ENCODE data around the gene ORM1.
"Not testable (repeated sequence)": the region's sequence is repeated elsewhere in the genome, so short reads cannot be mapped to it uniquely, and the experiment has no call there.

Gene ORM1

DNA sequence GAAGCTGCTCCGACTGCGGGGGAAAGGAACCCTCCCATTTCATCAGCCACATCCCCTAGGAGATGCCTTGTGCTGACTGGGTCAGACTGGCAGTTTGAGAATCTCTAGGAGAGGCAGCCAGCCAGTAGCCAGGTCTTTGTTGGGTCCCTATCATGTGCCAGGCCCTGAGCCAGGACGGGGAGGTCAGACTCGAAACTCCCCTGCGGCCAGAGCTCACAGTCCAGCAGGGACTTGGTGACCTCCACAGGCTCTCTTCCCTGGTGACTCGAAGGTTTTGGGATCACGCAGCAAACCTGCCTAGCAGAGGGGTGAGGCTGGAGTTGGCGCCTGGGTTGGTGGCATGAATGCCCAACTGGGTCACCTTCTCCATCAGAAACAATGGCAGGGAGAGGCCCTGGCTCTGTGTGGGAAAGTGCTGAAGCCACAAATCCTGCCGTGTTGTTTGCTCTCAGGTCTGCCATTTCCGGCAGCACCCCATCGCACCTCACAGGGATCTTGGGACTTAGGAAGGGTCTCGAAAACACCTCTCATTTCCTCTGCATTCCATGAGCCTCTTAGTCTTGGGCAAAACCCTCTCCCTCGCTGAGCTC is 14.4 kb upstream of the ORM1 start:
- DNase-seq = no peak

DNA sequence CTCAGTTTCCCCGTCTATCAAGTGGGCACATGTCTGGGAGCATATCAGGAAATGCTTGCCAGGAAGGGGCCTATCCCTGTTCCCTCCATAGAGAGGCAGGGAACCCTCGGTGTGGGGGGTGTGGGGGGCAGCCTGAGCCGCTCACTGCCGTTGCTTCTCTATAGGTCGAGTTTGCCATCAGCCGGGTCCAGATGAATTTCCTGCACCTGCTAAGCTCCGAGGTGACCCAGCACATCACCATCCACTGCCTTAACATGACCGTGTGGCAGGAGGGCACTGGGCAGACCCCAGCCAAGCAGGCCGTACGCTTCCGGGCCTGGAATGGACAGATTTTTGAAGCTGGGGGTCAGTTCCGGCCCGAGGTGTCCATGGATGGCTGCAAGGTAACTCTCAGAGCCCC is 13.8 kb upstream of the ORM1 start:
- no peak for DNase-seq

GRCh38 chr9:114310471-114311450 is 12.1 kb upstream of the ORM1 start:
- DNase-seq = no peak

GRCh38 chr9:114311571-114312512 is 11.1 kb upstream of the ORM1 start:
- DNase-seq = no peak

- DNase-seq = no peak
Observed at GRCh38 chr9:114312513-114312875, 10.4 kb upstream of the ORM1 start.

DNA sequence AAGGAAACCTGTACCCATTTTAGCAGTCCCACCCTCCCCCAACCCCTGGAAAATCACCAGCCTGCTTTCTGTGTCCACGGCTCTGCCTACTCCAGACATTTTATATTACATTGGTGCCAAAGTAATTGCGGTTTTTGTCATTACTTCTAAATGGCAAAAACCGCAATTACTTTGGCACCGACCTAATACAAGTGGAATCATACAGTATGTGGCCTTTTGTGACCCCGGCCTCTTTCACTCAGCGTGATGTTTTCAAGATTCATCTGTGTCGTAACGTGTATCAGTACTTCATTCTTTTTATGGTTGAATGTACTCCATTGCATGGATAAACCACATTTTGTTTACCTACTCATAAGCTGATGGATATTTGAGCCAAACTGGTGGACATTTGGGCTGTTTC is 9.7 kb upstream of the ORM1 start:
- DNase-seq = no peak

DNA sequence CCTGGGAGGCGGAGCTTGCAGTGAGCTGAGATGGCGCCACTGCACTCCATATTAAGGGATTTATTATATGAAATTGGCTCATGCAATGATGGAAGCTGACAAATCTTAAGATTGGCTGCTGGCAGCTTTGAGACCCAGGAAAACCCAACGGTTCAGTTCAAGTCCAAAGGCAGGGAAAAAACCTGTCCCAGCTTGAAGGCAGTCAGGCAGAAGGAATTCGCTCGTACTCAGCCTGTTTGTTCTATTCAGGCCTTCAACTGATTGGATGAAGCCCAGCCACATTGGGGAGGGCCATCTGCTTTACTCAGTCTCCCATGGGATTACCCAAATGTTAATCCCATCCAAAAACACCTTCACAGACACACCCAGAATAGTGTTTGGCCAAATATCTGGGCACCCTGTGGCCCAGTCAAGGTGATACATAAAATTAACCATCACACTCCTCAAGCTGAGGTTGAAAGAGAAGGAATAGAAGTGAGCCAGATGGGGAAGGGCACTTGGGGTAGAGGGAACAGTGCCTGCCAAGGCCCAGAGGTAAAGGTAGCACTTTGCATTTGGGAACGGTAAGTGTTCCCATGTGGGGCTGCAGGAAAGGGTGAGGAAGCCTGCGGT is 8.5 kb upstream of the ORM1 start:
- no peak for DNase-seq

DNA sequence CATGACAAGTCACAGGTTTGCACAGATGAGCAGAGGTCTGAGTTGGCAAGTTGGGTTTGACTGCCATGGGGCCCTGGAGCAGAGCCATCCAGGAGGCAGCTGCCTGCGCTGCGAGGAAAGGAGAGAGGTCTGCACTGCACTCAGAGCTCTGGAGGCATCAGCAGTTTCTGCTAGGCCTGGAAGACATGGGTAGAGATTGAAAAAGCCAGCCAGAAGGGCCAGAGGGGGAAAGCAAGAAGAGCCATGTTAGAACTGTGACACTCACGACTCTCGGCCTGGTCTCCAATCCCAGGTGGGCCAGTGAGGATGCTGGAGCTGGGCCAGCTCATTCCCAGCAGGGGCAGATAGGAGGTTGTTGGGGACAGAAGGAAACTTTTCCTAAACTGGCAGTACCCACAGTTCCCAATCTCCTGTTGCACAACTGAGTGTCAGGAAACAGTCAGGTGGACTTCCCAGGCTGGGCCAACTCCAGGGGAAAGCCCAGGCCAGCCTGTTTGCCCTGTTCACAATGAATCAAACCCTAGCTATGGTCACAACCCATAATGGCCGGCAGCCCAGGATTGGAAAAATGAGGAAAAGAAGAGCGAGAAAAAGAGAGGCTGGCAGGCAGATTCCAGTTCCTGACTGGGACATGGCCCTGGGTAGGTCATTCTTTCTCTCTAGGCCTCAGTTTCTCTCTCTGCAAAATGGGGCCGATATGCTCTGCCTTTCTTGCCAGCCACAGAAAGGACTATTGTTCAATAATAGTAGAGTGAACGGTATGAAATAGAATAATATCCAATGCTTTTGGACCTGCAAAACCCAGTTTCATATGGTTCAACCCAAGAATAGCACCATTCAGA is 7.8 kb upstream of the ORM1 start:
- DNase-seq = no peak

DNA sequence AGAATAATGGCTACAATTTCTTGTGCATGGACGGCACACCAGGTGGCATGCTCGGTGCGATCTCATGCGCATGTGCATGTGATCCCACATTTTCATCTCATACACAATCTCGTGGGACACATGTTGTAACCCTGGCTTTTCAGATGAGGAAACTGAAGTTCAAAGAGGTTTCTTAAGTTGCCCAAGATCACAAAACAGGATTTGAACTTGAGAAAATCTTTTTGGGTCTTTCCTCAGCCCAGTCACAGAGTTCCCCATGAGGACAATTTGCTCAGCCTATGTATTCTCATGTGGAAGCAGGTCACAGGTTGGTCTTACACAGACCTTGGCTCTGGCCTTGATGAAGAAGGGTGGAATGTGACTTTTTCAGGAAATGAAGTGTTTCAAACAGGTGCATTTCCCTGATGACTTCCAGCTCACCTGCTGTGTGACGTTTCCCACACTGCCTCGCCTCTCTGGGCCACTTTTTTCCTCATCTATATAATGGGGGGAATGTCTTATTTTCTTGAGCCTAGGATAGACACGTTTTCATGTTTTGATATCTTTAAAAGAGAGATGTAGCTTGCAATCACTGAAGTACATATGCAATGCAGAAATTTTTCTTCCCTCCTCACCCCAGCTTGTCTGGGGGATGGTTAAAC is 7.1 kb upstream of the ORM1 start:
- DNase-seq = no peak

DNA sequence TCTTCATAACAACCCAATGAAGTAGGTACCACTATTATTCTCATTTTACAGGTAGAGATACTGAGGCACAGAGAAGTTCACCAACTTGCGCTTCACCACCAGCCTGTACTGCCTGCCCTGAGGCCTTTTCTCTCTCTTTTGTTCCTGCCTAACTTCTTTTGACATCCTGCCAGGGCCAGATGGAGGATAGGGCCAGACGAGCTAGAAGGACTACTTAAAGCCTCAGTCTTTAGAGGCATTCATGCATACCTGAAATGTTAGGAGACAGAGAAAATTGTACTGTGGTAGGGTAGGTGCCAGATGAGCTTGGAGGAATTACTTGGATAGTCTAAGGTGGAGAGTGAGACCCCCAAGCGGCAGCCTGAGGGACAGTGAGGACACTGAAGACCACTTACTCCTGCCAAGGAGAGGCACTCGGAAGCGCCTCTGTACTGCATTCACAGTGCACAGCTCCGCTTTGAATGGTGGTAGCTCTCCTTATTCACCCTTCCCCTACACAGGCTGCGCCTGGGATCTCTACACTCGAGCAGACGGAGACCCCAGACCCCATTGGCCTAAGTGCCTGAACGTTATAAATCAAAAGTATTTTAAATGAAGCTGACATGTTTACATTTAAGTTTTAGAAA is 6.2 kb upstream of the ORM1 start:
- no peak for DNase-seq

- peak; percentile 73 for DNase-seq
Observed at GRCh38 chr9:114317665-114318357, 5.1 kb upstream of the ORM1 start.

DNA sequence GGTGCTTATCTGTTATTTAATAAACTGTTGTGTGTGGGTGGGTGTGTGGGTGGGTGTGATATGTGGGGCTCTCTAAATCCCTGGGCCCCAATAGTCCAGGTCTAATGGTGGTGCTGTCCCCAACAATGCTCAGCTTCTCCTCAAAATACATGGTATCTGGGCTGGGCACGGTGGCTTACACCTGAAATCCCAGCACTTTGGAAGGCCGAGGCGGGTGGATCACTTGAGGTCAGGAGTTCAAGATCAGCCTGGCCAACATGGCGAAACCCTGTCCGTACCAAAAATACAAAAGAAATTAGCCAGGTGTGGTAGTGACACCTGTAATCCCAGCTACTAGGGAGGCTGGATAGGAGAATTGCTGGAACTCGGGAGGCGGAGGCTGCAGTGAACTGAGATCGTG is 4.5 kb upstream of the ORM1 start:
- DNase-seq = no peak

- no peak for DNase-seq
Observed at GRCh38 chr9:114319147-114319546, 3.8 kb upstream of the ORM1 start.

DNA sequence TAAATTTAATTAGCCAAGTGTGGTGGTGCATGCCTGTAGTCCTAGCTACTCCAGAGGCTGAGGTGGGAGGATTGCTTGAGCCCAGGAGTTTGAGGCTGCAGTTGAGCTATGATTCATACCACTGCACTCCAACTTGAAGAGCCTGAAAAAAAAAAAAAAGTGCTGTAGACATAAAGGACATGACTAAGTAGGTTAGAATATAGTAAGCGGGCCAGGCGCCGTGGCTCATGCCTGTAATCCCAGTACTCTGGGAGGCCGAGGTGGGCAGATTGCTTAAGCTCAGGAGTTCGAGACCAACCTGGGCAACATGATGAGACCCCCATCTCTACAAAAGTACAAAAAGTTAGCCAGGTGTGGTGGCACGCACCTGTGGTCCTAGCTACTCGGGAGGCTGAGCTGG is 2.2 kb upstream of the ORM1 start:
- not testable (repeated sequence) for DNase-seq

DNA sequence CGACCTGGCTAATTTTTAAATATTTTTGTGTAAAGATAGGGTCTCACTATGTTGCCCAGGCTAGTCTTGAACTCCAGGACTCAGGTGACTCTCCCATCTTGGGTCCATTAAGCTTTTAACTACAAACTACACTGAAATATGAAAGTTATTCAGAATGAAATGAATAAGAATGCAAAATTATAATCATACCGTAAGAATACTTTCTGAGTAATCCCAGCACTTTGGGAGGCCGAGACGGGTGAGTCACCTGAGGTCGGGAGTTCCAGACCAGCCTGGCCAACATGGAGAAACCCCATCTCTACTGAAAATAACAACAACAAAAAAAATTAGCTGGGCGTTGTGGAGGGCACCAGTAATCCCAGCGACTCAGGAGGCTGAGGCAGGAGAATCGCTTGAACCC is 1.1 kb upstream of the ORM1 start:
- DNase-seq = no peak

GRCh38 chr9:114322160-114322818 is 609 bp upstream of the ORM1 start:
- not testable (repeated sequence) for DNase-seq

- not testable (repeated sequence) for DNase-seq
Observed at GRCh38 chr9:114323849-114324248, 951 bp downstream of the ORM1 start.

GRCh38 chr9:114324492-114324891 is 1.6 kb downstream of the ORM1 start:
- no peak for DNase-seq

- DNase-seq = not testable (repeated sequence)
Observed at GRCh38 chr9:114324965-114325364, 2.1 kb downstream of the ORM1 start.
